Measurements from ENCODE around the gene PLG.
"Not testable (repeated sequence)": the region's sequence is repeated elsewhere in the genome, so short reads cannot be mapped to it uniquely, and the experiment has no call there.

The PLG gene

DNA sequence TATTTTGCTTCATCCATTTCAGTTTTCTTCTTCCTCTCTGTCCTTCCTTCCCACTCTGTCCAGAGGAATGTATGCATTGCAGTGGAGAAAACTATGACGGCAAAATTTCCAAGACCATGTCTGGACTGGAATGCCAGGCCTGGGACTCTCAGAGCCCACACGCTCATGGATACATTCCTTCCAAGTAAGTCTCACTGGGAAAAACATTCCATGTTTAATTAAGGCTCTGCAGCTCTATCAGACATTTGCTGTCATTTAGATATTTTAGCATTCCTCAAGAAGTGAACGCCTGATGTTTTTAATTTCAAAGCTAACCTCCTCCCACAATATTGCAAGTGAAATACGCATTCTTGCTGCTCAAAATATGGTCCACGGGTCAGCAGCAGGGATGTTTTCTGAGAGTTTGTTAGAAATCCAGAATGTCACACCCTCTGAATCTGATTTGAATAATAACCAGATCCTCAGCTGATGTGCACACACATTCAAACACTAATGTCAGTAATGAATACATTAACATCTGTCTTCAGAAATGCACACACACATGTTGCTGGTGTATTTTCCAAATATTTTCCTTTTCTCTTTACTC is 12.8 kb downstream of the PLG start:
- Histone ChIP-seq H3K4me3 (ENCODE audit: low read depth in 1 of 2, low read length in 2 of 2) (no peak overlapping the region), H3K27me3 (ENCODE audit: low read depth, low read length) (no peaks in the 10 kb centered on the region), H3K9me3 (ENCODE audit: control insufficient read depth in 1 of 2, low read length in 2 of 2) (no peaks in the 10 kb centered on the region), H3K36me3 (ENCODE audit: control insufficient read depth in 1 of 2, insufficient read depth in 2 of 2, low read length in 2 of 2) (no peaks in the 10 kb centered on the region), H3K4me1 (ENCODE audit: control insufficient read depth in 1 of 2, insufficient read depth in 2 of 2, low read length in 2 of 2) (no peaks in the 10 kb centered on the region), H3K27ac (ENCODE audit: low read length) (peak overlapping the region; percentile 5)

DNA sequence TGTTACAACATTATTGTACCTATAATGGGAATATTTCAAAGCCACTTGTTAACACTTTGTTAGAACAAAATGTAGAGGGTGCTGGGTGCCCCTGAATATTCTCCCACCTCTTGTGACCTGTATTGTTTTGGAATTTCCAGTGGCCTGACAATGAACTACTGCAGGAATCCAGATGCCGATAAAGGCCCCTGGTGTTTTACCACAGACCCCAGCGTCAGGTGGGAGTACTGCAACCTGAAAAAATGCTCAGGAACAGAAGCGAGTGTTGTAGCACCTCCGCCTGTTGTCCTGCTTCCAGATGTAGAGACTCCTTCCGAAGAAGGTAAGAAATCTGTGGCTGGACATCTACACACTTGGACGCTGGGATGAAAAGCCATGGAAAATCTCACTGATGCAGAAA is 28.9 kb downstream of the PLG start:
- Histone ChIP-seq H3K27me3 (ENCODE audit: low read depth, low read length) (no peaks in the 10 kb centered on the region), H3K9me3 (ENCODE audit: control insufficient read depth in 1 of 2, low read length in 2 of 2) (no peaks in the 10 kb centered on the region), H3K36me3 (ENCODE audit: control insufficient read depth in 1 of 2, insufficient read depth in 2 of 2, low read length in 2 of 2) (no peaks in the 10 kb centered on the region), H3K4me3 (ENCODE audit: low read depth in 1 of 2, low read length in 2 of 2) (no peak overlapping the region), H3K4me1 (ENCODE audit: control insufficient read depth in 1 of 2, insufficient read depth in 2 of 2, low read length in 2 of 2) (no peaks in the 10 kb centered on the region), H3K27ac (ENCODE audit: low read length) (no peak overlapping the region)

DNA sequence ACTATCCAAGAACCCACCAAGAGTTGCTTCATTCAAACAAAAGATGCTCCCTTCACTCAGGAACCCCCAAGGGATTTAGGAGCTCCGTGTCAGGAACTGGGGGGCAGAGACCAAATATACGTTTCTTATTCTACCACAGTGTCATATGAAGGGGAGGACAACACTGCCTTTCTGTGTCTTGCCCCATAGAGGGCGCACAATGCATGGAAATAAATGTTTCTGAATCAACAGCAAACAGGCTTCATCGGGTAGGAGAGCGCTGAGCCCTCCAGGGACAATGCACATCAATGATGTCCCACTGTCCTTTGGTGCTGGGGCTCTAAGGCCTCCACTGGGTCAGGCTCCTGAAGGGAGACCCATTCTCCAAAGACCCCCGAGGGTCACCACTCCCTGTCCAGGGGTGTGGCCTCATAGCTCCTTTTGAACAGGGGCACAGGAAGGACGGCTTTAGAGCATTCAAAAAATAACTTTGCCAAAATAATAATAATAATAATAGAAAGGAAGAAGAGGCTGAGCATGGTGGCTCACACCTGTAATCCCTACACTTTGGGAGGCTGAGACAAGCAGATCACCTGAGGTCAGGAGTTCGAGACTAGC is 31.1 kb downstream of the PLG start:
- Histone ChIP-seq H3K4me3 (ENCODE audit: low read depth in 1 of 2, low read length in 2 of 2) (no peak overlapping the region), H3K27me3 (ENCODE audit: low read depth, low read length) (no peaks in the 10 kb centered on the region), H3K36me3 (ENCODE audit: control insufficient read depth in 1 of 2, insufficient read depth in 2 of 2, low read length in 2 of 2) (no peaks in the 10 kb centered on the region), H3K27ac (ENCODE audit: low read length) (no peak overlapping the region), H3K9me3 (ENCODE audit: control insufficient read depth in 1 of 2, low read length in 2 of 2) (no peaks in the 10 kb centered on the region), H3K4me1 (ENCODE audit: control insufficient read depth in 1 of 2, insufficient read depth in 2 of 2, low read length in 2 of 2) (no peaks in the 10 kb centered on the region)

DNA sequence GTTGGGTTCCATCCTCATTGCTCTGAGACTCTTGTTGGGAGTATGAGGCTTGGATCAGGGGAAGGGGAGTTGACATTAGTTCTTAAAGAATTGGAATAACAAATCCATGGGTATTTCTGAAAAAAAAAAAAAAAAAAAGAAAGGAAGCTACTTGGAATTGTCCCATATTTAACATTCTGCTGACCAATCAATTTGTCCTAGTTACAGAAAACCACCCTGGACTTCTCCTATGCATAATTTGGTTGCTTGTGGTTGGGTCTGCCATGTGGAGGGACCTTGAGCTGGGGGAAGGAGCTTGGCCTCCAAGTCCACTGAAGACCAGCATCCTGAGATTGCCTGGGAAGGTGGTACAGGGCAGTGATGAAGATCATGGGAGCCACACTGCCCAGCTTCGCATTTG is 32.6 kb downstream of the PLG start:
- H3K4me1 ChIP-seq (ENCODE audit: control insufficient read depth in 1 of 2, insufficient read depth in 2 of 2, low read length in 2 of 2), result no peaks in the 10 kb centered on the region
- no peak overlapping the region for H3K4me3 ChIP-seq (ENCODE audit: low read depth in 1 of 2, low read length in 2 of 2)
- H3K27ac ChIP-seq (ENCODE audit: low read length), result no peak overlapping the region
- H3K9me3 ChIP-seq (ENCODE audit: control insufficient read depth in 1 of 2, low read length in 2 of 2), result no peaks in the 10 kb centered on the region
- H3K36me3 ChIP-seq (ENCODE audit: control insufficient read depth in 1 of 2, insufficient read depth in 2 of 2, low read length in 2 of 2), result no peaks in the 10 kb centered on the region
- no peaks in the 10 kb centered on the region for H3K27me3 ChIP-seq (ENCODE audit: low read depth, low read length)

DNA sequence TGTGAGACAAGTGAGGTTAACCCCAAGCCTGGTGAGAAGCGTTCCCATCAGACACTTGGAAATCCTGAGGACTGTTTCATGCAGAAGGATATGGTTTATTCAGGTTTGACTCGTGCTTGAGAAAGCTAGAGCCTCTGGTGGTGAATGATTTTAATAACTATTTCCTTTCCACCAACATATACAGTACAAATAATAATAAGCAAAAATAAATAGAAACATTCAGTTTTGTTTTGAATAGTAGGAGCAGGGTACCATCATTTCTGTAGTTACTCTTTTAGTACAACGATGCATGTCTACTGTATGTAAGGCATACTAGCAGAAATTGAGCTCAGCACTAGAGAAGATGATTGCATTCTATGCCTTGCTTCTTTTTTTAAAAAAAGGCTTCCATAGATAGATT is 33.5 kb downstream of the PLG start:
- H3K4me3 ChIP-seq (ENCODE audit: low read depth in 1 of 2, low read length in 2 of 2), result no peak overlapping the region
- H3K9me3 ChIP-seq (ENCODE audit: control insufficient read depth in 1 of 2, low read length in 2 of 2), result no peaks in the 10 kb centered on the region
- no peaks in the 10 kb centered on the region for H3K27me3 ChIP-seq (ENCODE audit: low read depth, low read length)
- no peaks in the 10 kb centered on the region for H3K4me1 ChIP-seq (ENCODE audit: control insufficient read depth in 1 of 2, insufficient read depth in 2 of 2, low read length in 2 of 2)
- no peak overlapping the region for H3K27ac ChIP-seq (ENCODE audit: low read length)
- H3K36me3 ChIP-seq (ENCODE audit: control insufficient read depth in 1 of 2, insufficient read depth in 2 of 2, low read length in 2 of 2), result no peaks in the 10 kb centered on the region

DNA sequence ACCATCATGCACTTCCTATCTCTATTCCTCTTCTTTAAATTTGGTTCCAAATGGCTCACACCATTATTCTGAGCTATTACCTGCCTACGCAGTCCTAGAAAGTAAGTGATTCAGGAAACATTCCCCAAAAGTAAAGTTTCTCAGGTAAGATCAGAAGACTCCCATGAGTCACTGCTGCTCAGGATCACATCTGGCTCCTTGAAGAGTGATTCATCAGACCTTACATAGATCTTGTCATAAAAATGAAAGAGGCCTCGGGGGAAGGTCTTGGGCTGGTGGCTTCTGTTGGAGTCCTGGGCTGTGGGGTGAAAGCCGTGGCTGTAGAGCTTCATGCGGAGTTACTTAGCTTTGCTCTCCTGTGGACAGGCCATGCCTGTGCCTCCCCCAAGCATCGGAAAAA is 35.9 kb downstream of the PLG start:
- H3K4me3 ChIP-seq (ENCODE audit: low read depth in 1 of 2, low read length in 2 of 2), result no peak overlapping the region
- no peaks in the 10 kb centered on the region for H3K27me3 ChIP-seq (ENCODE audit: low read depth, low read length)
- H3K4me1 ChIP-seq (ENCODE audit: control insufficient read depth in 1 of 2, insufficient read depth in 2 of 2, low read length in 2 of 2), result no peaks in the 10 kb centered on the region
- peaks cover 0 to 4% of the 10 kb centered on the region in 2 donors for H3K9me3 ChIP-seq (ENCODE audit: control insufficient read depth in 1 of 2, low read length in 2 of 2)
- no peak overlapping the region for H3K27ac ChIP-seq (ENCODE audit: low read length)
- no peaks in the 10 kb centered on the region for H3K36me3 ChIP-seq (ENCODE audit: control insufficient read depth in 1 of 2, insufficient read depth in 2 of 2, low read length in 2 of 2)

DNA sequence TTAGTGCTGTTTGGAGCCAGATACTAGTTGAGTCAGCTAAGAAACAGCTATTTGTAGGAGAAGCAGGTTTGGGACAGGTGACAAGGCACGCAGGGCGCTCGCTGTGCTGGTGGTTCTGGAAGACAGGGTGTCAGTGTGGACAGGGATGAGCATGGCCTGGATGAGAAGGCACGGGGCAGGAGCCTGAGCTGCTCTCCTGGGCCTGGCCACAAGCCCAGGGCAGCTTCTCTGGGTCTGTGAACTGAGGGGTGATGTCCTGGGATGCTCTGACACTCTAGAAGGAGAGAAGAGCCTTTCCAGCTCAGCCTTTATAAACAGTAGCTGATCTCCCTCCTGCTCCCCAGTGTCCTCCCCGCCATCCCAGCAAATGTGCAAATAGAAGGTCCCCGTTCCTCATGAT is 37.9 kb downstream of the PLG start:
- Histone ChIP-seq H3K4me3 (ENCODE audit: low read depth in 1 of 2, low read length in 2 of 2) (no peak overlapping the region), H3K27ac (ENCODE audit: low read length) (no peak overlapping the region), H3K27me3 (ENCODE audit: low read depth, low read length) (no peaks in the 10 kb centered on the region), H3K4me1 (ENCODE audit: control insufficient read depth in 1 of 2, insufficient read depth in 2 of 2, low read length in 2 of 2) (no peaks in the 10 kb centered on the region), H3K36me3 (ENCODE audit: control insufficient read depth in 1 of 2, insufficient read depth in 2 of 2, low read length in 2 of 2) (no peaks in the 10 kb centered on the region), H3K9me3 (ENCODE audit: control insufficient read depth in 1 of 2, low read length in 2 of 2) (peaks cover 0 to 4% of the 10 kb centered on the region in 2 donors)

DNA sequence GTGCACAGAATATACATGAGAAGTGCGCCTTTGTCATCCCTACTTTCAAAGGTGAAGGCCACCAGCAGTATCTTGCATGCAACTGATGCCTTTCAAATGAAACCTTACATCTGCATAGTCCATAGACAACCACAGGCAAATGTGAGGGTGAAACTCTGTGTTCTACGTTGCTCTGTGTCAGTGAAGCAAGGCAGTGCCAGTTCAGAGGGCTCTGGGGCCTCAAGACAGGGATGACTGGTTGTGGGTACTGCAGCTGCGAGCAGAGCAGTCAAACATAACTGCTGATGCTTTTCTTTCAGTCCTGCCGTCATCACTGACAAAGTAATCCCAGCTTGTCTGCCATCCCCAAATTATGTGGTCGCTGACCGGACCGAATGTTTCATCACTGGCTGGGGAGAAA is 39.0 kb downstream of the PLG start:
- H3K27ac ChIP-seq (ENCODE audit: low read length); H3K27me3 ChIP-seq (ENCODE audit: low read depth, low read length); H3K9me3 ChIP-seq (ENCODE audit: control insufficient read depth in 1 of 2, low read length in 2 of 2); H3K4me1 ChIP-seq (ENCODE audit: control insufficient read depth in 1 of 2, insufficient read depth in 2 of 2, low read length in 2 of 2); H3K36me3 ChIP-seq (ENCODE audit: control insufficient read depth in 1 of 2, insufficient read depth in 2 of 2, low read length in 2 of 2); H3K4me3 ChIP-seq (ENCODE audit: low read depth in 1 of 2, low read length in 2 of 2): not testable (repeated sequence)

DNA sequence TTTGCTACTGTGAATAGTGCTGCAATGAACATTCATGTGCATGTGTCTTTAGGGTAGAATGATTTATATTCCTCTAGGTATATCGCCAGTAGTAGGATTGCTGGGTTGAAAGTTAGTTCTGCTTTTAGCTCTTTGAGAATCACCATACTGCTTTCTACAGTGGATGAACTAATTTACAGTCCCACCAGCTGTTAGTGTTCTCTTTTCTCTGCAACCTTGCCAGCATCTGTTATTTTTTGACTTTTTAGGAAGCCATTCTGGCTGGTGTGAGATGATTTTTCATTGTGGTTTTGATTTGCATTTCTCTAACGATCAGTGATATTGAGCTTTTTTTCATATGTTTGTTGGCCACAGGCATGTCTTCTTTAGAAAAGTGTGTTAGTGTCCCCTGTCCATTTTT is 40.0 kb downstream of the PLG start:
- Histone ChIP-seq H3K27me3 (ENCODE audit: low read depth, low read length) (no peaks in the 10 kb centered on the region), H3K4me1 (ENCODE audit: control insufficient read depth in 1 of 2, insufficient read depth in 2 of 2, low read length in 2 of 2) (no peaks in the 10 kb centered on the region), H3K4me3 (ENCODE audit: low read depth in 1 of 2, low read length in 2 of 2) (no peak overlapping the region), H3K9me3 (ENCODE audit: control insufficient read depth in 1 of 2, low read length in 2 of 2) (peaks cover 0 to 8% of the 10 kb centered on the region in 2 donors), H3K27ac (ENCODE audit: low read length) (no peak overlapping the region), H3K36me3 (ENCODE audit: control insufficient read depth in 1 of 2, insufficient read depth in 2 of 2, low read length in 2 of 2) (no peaks in the 10 kb centered on the region)

DNA sequence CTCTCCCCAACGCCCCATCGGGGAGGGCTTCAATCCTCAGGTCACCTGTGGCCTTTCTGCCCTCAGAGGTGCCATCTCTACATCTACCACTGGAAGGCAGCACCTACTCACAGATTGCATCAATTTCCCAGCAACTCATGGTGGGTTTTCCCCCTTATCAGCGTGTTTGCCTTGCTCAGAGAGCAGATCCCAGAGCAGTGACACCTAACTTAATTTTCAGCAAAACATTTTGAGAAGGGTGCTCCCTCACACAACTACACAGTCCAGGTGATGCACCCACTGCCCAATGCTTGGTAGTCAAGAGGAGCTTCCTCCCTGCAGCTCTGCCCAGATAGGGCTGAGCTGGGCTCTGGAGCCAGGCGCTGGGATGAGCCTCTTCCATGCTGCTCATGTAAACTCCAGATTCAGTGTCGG is 48.2 kb downstream of the PLG start:
- Histone ChIP-seq H3K27me3 (ENCODE audit: low read depth, low read length) (no peaks in the 10 kb centered on the region), H3K4me3 (ENCODE audit: low read depth in 1 of 2, low read length in 2 of 2) (no peak overlapping the region), H3K9me3 (ENCODE audit: control insufficient read depth in 1 of 2, low read length in 2 of 2) (peaks cover 0 to 4% of the 10 kb centered on the region in 2 donors), H3K36me3 (ENCODE audit: control insufficient read depth in 1 of 2, insufficient read depth in 2 of 2, low read length in 2 of 2) (no peaks in the 10 kb centered on the region), H3K27ac (ENCODE audit: low read length) (no peak overlapping the region), H3K4me1 (ENCODE audit: control insufficient read depth in 1 of 2, insufficient read depth in 2 of 2, low read length in 2 of 2) (no peaks in the 10 kb centered on the region)

DNA sequence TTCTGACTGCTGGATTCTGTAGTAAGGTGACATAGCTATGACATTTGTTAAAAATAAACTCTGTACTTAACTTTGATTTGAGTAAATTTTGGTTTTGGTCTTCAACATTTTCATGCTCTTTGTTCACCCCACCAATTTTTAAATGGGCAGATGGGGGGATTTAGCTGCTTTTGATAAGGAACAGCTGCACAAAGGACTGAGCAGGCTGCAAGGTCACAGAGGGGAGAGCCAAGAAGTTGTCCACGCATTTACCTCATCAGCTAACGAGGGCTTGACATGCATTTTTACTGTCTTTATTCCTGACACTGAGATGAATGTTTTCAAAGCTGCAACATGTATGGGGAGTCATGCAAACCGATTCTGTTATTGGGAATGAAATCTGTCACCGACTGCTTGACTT is 51.2 kb downstream of the PLG start:
- not testable (repeated sequence) for H3K9me3 ChIP-seq (ENCODE audit: control insufficient read depth in 1 of 2, low read length in 2 of 2); H3K27ac ChIP-seq (ENCODE audit: low read length); H3K4me3 ChIP-seq (ENCODE audit: low read depth in 1 of 2, low read length in 2 of 2); H3K27me3 ChIP-seq (ENCODE audit: low read depth, low read length); H3K4me1 ChIP-seq (ENCODE audit: control insufficient read depth in 1 of 2, insufficient read depth in 2 of 2, low read length in 2 of 2); H3K36me3 ChIP-seq (ENCODE audit: control insufficient read depth in 1 of 2, insufficient read depth in 2 of 2, low read length in 2 of 2)

DNA sequence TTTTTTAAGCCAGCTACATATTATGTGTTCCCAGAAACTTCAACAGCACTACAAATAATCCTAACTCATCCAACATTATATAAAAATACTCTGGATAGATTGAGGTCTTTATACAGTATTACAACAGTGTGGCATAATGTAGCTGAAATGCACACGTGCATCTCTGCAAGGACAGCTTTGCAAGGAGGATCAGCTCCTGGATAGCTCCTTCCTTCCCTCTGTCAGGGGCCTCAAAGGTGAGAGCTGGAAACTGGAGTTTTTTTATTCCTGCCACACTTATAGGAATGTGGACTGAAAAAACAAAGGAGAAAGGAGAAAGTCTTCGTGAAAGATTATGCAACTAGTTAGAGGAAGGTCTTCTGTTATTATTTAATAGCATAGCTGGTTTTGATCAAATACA is 53.1 kb downstream of the PLG start:
- Histone ChIP-seq H3K4me1 (ENCODE audit: control insufficient read depth in 1 of 2, insufficient read depth in 2 of 2, low read length in 2 of 2) (no peaks in the 10 kb centered on the region), H3K9me3 (ENCODE audit: control insufficient read depth in 1 of 2, low read length in 2 of 2) (no peaks in the 10 kb centered on the region), H3K36me3 (ENCODE audit: control insufficient read depth in 1 of 2, insufficient read depth in 2 of 2, low read length in 2 of 2) (no peaks in the 10 kb centered on the region), H3K27ac (ENCODE audit: low read length) (no peak overlapping the region), H3K4me3 (ENCODE audit: low read depth in 1 of 2, low read length in 2 of 2) (no peak overlapping the region), H3K27me3 (ENCODE audit: low read depth, low read length) (no peaks in the 10 kb centered on the region)

Measured in muscle layer of duodenum (tissue), 2 donors.